Vagina (tissue), 2 donors: ENCODE measurements around the gene CEP63.

Source experiments
- CTCF ChIP-seq, 3 experiments: fragments of 450-650 bp in 2 of 3; fragments of 200-600 bp in 1 of 3; sonication (generic) in 1 of 3; IDR thresholded peaks; one replicate each; pipeline ENCODE4 v1.5.1; 2017 to 2019; ENCODE audit warnings: antibody characterized with exemption in 3 of 3, mild to moderate bottlenecking in 2 of 3, moderate library complexity in 2 of 3
- POLR2A ChIP-seq, 2 donors: fragments of 450-650 bp; IDR thresholded peaks; one replicate each; pipeline ENCODE4 v1.6.1; 2017; ENCODE audit warnings: antibody characterized with exemption in 2 of 2, mild to moderate bottlenecking in 2 of 2, moderate library complexity in 2 of 2

GRCh38 chr3:134505485-134505884 lies 19.6 kb downstream of the CEP63 start:
- TF ChIP-seq CTCF (IDR thresholded peaks at IDR 0.05) (no peak), POLR2A (IDR thresholded peaks at IDR 0.05) (no peak)
